ENCODE data around the gene ARPC2.

ARPC2 gene

DNA sequence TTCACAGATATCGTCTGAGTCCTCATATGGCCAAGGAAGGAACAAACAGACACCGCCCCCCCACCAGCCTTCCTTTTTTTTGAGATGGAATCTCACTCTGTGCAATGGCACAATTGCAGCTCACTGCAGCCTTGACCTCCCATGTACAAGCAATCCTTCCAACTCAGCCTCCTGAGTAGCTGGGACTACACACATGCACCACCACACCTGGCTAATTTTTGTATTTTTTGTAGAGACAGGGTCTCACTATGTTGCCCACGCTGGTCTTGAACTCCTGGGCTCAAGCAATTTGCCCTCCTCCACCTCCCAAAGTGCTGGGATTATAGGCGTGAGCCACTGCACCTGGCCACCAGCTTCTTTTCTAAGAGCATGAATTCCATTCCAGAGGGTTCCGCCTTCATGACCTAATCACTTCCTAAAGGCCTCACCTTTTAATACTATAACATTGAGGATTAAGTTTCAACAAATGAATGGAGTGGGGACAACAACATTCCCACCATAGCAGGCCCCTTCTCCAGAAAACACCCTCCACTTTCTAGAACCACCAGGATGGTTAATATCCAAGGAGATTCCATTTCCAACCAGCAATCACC is 77.5 kb downstream of the ARPC2 start:
- CTCF ChIA-PET: interaction anchor here (1.7 to 2.0 kb wide), 2 partner anchors 13 to 22 kb away, joined by 5 to 7 read pairs; no protein-coding TSS in a partner anchor
- POLR2A ChIA-PET: interaction anchor here (1.0 kb wide), 1 partner anchor 107 kb away, joined by 3 read pairs; no protein-coding TSS in a partner anchor
- no peak for DNase-seq (ENCODE audit: extremely low spot score)
- TF ChIP-seq ELF4 (IDR thresholded peaks at IDR 0.05) (no peak), ZNF384 (IDR thresholded peaks at IDR 0.05) (no peak), NFRKB (IDR thresholded peaks at IDR 0.05) (no peak), L3MBTL2 (conservative IDR thresholded peaks at IDR 0.05) (no peak), SP1 (IDR thresholded peaks at IDR 0.05) (no peak), FOXA1 (IDR thresholded peaks at IDR 0.05) (no peak), FOXM1 (IDR thresholded peaks at IDR 0.05; ENCODE audit: borderline replicate concordance) (no peak), BHLHE40 (IDR thresholded peaks at IDR 0.05; ENCODE audit: borderline replicate concordance) (no peak), FOXK2 (IDR thresholded peaks at IDR 0.05) (no peak), CTBP1 (IDR thresholded peaks at IDR 0.05; ENCODE audit: borderline replicate concordance) (no peak), TARDBP (IDR thresholded peaks at IDR 0.05) (no peak), ARNT (IDR thresholded peaks at IDR 0.05) (no peak), HDGF (IDR thresholded peaks at IDR 0.05; ENCODE audit: borderline replicate concordance) (no peak), LEF1 (IDR thresholded peaks at IDR 0.05; ENCODE audit: borderline replicate concordance) (no peak), SUZ12 (IDR thresholded peaks at IDR 0.05) (no peak)
- TF ChIP-seq, protein P1, sequence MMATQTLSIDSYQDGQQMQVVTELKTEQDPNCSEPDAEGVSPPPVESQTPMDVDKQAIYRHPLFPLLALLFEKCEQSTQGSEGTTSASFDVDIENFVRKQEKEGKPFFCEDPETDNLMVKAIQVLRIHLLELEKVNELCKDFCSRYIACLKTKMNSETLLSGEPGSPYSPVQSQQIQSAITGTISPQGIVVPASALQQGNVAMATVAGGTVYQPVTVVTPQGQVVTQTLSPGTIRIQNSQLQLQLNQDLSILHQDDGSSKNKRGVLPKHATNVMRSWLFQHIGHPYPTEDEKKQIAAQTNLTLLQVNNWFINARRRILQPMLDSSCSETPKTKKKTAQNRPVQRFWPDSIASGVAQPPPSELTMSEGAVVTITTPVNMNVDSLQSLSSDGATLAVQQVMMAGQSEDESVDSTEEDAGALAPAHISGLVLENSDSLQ (IDR thresholded peaks at IDR 0.05): no peak

DNA sequence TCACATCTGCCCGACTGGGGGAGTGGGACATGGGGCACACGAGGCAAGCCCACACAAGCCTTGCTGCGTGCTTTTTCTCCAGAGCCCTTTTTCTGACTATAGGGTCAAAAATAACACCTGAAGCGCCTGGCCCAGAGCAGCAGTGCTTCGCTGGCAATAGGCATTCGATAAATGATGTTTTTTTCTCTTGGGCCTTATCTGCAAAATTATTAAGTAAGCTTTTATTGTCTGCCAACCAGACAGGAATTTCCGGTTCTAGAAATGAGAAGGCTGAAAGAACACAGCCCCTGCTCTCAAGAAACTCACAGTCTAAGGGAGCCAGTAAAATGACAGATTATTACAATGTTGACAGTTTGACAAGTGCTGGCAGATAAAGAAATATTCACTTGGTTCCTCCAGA is 78.0 kb downstream of the ARPC2 start:
- DNase-seq (ENCODE audit: extremely low spot score): no peak
- CTCF ChIA-PET: interaction anchor here (1.7 to 2.0 kb wide), 2 partner anchors 12 to 22 kb away, joined by 5 to 7 read pairs; no protein-coding TSS in a partner anchor
- TF ChIP-seq ZNF384 (IDR thresholded peaks at IDR 0.05) (no peak), CTBP1 (IDR thresholded peaks at IDR 0.05; ENCODE audit: borderline replicate concordance) (no peak), FOXK2 (IDR thresholded peaks at IDR 0.05) (no peak), SUZ12 (IDR thresholded peaks at IDR 0.05) (no peak), ARNT (IDR thresholded peaks at IDR 0.05) (no peak), LEF1 (IDR thresholded peaks at IDR 0.05; ENCODE audit: borderline replicate concordance) (no peak), FOXM1 (IDR thresholded peaks at IDR 0.05; ENCODE audit: borderline replicate concordance) (no peak), HDGF (IDR thresholded peaks at IDR 0.05; ENCODE audit: borderline replicate concordance) (no peak), BHLHE40 (IDR thresholded peaks at IDR 0.05; ENCODE audit: borderline replicate concordance) (no peak), SP1 (IDR thresholded peaks at IDR 0.05) (no peak), ELF4 (IDR thresholded peaks at IDR 0.05) (no peak), FOXA1 (IDR thresholded peaks at IDR 0.05) (no peak), TARDBP (IDR thresholded peaks at IDR 0.05) (no peak), L3MBTL2 (conservative IDR thresholded peaks at IDR 0.05) (no peak), NFRKB (IDR thresholded peaks at IDR 0.05) (no peak)
- TF ChIP-seq, protein P1 (IDR thresholded peaks at IDR 0.05): no peak
- POLR2A ChIA-PET: interaction anchor here (2.2 kb wide), 1 partner anchor 10 kb away, joined by 4 read pairs; no protein-coding TSS in a partner anchor

DNA sequence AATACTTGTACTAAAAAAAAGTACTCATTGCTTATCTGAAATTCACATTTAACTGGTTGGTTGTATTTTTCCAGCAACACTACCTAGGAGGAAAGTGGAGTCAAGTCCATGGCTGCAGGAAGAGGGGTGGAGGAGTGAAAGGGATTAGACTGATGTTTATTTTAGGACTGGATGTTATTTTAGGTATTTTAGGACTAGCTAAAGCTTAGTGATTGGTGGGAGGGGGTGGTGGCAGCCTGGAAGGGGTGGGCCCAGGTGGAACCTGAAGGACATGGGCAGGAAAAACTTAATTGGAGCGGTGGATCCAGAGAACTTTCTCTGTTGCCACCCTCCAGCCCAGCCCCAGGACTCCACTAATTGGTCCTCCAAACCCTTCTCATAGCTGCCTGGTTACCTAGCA is 79.2 kb downstream of the ARPC2 start:
- DNase-seq (ENCODE audit: extremely low spot score): no peak
- POLR2A ChIA-PET: interaction anchor here (0.6 to 2.2 kb wide), 2 partner anchors 11 to 87 kb away, joined by 3 to 4 read pairs; no protein-coding TSS in a partner anchor
- CTCF ChIA-PET: interaction anchor here (1.1 to 2.0 kb wide), 5 partner anchors 9 to 62 kb away, joined by 3 to 7 read pairs (median 5); partner anchors contain the start of gene CATIP
- TF ChIP-seq LEF1 (IDR thresholded peaks at IDR 0.05; ENCODE audit: borderline replicate concordance): no peak
- no peak for TF ChIP-seq ELF4 (IDR thresholded peaks at IDR 0.05)
- no peak for TF ChIP-seq NFRKB (IDR thresholded peaks at IDR 0.05)
- TF ChIP-seq FOXA1 (IDR thresholded peaks at IDR 0.05): no peak
- TF ChIP-seq FOXK2 (IDR thresholded peaks at IDR 0.05): no peak
- TF ChIP-seq HDGF (IDR thresholded peaks at IDR 0.05; ENCODE audit: borderline replicate concordance): no peak
- TF ChIP-seq L3MBTL2 (conservative IDR thresholded peaks at IDR 0.05): no peak
- no peak for TF ChIP-seq FOXM1 (IDR thresholded peaks at IDR 0.05; ENCODE audit: borderline replicate concordance)
- TF ChIP-seq CTBP1 (IDR thresholded peaks at IDR 0.05; ENCODE audit: borderline replicate concordance): no peak
- no peak for TF ChIP-seq BHLHE40 (IDR thresholded peaks at IDR 0.05; ENCODE audit: borderline replicate concordance)
- no peak for TF ChIP-seq ZNF384 (IDR thresholded peaks at IDR 0.05)
- no peak for TF ChIP-seq TARDBP (IDR thresholded peaks at IDR 0.05)
- no peak for TF ChIP-seq ARNT (IDR thresholded peaks at IDR 0.05)
- TF ChIP-seq SUZ12 (IDR thresholded peaks at IDR 0.05): no peak
- TF ChIP-seq, protein P1 (IDR thresholded peaks at IDR 0.05): no peak
- TF ChIP-seq SP1 (IDR thresholded peaks at IDR 0.05): no peak

DNA sequence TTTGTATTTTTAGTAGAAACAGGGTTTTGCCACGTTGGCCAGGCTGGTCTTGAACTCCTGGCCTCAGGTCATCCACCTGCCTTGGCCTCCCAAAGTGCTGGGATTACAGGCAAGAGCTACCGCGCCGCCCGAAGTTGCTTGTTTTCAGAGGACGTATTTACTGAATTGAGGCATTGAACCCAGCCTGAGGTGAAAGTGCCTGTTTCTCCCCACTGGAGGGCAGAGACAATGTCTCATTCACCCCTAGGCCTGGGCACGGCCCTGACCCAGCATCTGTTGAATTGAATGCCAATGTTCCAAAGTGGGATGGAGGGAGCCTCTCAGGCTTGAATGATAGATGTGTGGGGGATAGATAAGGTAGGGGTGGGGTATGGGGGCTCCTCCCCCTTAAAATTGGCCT is 79.9 kb downstream of the ARPC2 start:
- no peak for TF ChIP-seq CTBP1 (IDR thresholded peaks at IDR 0.05; ENCODE audit: borderline replicate concordance)
- no peak for TF ChIP-seq FOXM1 (IDR thresholded peaks at IDR 0.05; ENCODE audit: borderline replicate concordance)
- TF ChIP-seq TARDBP (IDR thresholded peaks at IDR 0.05): no peak
- no peak for TF ChIP-seq ZNF384 (IDR thresholded peaks at IDR 0.05)
- DNase-seq (ENCODE audit: extremely low spot score): no peak
- ChIA-PET POLR2A (interaction anchor here (2.2 kb wide), 1 partner anchor 11 kb away, joined by 4 read pairs; no protein-coding TSS in a partner anchor), CTCF (interaction anchor here (1.1 to 2.4 kb wide), 5 partner anchors 10 to 61 kb away, joined by 3 to 7 read pairs (median 5); partner anchors contain the start of gene CATIP)

DNA sequence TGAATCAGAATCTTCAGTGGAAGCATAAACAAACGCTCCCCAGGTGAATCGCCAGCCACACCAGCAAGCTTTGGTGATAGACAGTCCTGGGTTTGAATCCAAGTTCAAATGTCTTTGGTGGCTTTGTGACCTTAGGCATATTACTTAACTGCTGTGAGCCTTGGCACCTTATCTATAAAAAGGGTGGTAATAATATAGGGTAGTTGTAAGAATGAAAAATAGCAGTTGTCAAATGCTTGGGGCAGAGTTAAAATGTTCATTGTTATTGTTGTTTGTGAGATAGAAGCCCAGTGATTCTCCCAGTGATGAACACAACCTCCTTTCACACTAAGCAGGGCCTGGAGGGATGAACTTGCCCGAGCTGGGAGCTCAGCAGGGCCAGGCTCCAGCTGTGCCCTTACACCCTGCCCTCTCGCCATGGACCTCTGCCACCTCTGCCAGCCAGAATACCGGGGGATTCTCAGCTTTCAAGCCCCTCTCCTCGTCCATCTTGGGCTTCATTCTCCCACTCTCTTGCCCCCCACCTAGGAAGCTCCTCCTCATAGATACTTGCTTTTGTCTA is 81.4 kb downstream of the ARPC2 start:
- ChIA-PET CTCF (interaction anchor here (0.6 to 2.4 kb wide), 3 partner anchors 25 to 58 kb away, joined by 4 to 11 read pairs (median 5); partner anchors contain the start of gene CATIP), POLR2A (interaction anchor here (0.7 kb wide), 1 partner anchor 28 kb away, joined by 3 read pairs; the partner anchor contains the start of genes AAMP and PNKD)
- no peak for DNase-seq (ENCODE audit: extremely low spot score)
- TF ChIP-seq SP1 (IDR thresholded peaks at IDR 0.05) (no peak), NFRKB (IDR thresholded peaks at IDR 0.05) (no peak), ELF4 (IDR thresholded peaks at IDR 0.05) (no peak), FOXA1 (IDR thresholded peaks at IDR 0.05) (no peak), CTBP1 (IDR thresholded peaks at IDR 0.05; ENCODE audit: borderline replicate concordance) (no peak)
- TF ChIP-seq, protein P1 (IDR thresholded peaks at IDR 0.05): no peak

All from HEK293T (cell line).